ENCODE results near the gene LTBP1.
A peak's percentile ranks its signal among the peaks of the same experiment; 100 is the strongest.
"Not testable (repeated sequence)": the region's sequence is repeated elsewhere in the genome, so short reads cannot be mapped to it uniquely, and the experiment has no call there.

LTBP1 gene

GRCh38 chr2:33229646-33230045 lies 282.9 kb downstream of the LTBP1 start:
- DNase-seq (ENCODE audit: low read depth): peak; percentile 84

DNA sequence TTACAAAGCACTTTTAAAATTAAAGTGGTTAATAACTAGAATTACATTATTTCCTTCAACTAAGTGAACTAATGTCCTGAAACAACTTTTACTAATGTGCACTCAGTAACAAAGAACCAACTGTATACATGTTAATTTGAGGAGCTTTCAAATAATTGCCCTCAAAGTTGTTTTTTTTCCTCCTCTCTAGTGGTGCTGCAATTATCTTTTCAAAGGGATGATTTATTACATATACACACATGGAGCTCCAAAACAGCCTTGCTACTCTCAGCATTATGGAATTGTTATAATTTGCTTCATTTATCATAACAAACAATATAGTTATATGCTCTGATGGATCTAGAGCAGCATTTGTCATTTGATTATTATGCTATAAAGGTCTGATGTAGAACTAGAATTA lies 283.4 kb downstream of the LTBP1 start:
- no peak for DNase-seq (ENCODE audit: low read depth)

DNA sequence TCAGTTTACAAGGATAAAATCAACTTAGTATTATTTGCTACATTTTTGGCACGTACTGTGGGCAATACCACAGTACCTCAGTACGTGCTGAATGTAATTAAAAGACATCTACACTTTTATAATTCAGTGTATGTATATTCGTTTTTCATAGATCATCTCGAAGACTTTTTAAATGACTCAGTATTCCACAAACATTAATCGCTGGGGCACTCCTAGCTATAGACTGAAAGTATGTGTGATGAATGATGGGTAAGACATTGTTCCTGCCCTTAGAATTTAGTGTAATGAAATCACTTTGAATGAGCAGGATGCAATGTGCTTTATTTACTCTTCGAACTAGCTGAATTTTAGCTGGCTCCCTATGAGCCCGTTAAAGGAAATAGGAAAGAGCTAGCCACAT lies 284.1 kb downstream of the LTBP1 start:
- DNase-seq (ENCODE audit: low read depth): no peak

GRCh38 chr2:33235559-33235958 lies 288.8 kb downstream of the LTBP1 start:
- not testable (repeated sequence) for DNase-seq (ENCODE audit: low read depth)

DNA sequence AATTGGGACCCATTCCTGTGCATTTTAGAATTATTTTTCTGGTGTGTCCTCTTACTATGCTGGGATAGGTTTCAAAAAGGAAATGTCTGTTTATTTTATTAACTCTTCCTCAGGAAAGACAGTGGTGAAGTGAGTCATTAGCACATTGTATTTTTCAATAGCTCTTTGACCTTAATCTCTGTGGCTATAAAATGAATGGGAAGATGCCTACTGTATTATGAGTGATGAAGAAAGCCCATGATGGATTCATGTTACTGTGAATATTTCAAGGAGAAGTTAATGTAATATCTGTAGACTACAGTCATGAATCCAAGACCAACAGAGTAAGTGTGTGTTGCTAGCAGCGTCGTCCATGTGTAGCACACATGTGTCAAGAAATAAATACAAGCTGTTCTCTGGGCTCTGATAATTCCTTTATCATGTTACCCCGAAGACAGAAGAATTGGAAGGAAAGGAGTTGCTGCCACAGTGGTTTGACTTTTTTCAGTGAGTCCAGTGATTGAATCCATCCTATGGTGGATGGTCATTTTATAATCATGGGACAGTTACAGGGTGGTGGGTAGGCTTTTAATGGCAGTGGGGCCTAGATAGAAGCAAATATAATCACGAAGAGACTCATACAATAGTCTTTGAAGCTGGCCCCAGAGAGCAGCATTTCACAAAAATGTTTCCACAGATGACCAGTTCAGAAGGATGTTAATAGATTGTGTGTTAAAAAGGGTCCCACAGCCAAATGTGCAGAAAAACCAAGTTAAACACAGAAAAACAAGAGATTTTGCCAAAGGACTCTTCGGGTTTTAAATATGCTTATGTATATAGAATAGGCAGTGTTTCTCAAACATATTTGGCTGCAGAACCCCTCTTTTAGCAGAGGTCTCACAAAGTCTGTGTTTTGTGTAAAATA lies 290.0 kb downstream of the LTBP1 start:
- peak; percentile 74 for DNase-seq (ENCODE audit: low read depth)

DNA sequence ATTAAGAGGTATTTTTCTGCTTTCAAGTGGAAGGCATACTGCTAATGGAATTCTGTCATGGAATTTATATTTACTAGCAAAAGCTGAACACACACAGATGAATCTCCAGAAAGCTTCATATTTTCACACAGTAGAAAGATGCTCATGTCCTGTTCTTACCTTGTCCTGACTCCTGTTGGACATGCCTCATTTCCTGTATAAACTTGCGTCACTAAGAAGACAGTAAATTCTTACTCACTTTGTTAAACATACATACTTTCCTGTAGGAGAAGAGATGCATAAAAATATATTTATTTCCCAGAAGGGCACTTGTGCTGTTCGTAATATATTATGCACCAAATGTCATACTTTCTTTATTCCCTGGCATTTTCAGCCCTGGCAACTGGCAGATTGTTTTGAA lies 291.4 kb downstream of the LTBP1 start:
- peak; percentile 20 for DNase-seq (ENCODE audit: low read depth)

GRCh38 chr2:33240178-33240577 lies 293.4 kb downstream of the LTBP1 start:
- peak; percentile 27 for DNase-seq (ENCODE audit: low read depth)

DNA sequence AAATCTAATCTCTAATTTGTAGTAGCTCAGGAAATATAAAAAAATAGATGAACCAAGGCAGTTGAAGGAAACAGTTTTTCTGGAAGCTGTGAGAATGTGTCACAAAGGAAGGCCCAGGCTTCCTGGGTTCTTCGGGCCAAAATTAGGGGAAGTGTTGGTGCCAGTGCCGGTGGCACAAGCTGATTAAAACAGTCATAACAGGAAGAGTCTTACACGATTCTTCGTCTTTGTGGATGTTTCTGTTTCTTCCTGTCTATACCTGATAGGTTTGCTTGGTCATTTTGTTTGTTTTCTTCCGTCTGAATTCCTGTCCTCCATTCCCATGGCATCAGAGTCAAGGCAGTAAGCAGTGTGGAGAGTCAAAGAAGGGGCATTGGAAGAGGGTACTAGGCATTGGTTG lies 294.3 kb downstream of the LTBP1 start:
- no peak for DNase-seq (ENCODE audit: low read depth)

- peak; percentile 82 for DNase-seq (ENCODE audit: low read depth)
Measured at GRCh38 chr2:33241581-33241980, 294.8 kb downstream of the LTBP1 start.

- DNase-seq (ENCODE audit: low read depth): no peak
Measured at GRCh38 chr2:33242845-33243244, 296.1 kb downstream of the LTBP1 start.

DNA sequence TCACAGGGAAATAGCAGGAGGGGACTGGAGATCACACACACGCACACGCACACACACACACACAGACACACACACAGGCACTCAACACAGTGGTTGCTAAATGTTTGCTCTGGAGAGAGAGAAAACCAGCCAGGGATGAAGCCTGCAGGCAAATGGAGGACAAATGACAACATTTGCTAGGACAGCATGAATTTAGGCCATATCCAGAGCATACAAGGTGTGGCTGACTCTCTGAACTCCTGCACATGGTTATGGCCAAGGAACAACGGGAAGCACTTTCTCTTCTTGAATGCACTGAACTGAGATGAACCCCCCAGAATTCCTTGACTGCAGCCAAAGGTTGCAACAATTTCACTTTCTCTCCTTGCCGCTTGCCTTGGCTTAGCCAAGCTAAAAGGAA lies 299.7 kb downstream of the LTBP1 start:
- peak; percentile 30 for DNase-seq (ENCODE audit: low read depth)

- DNase-seq (ENCODE audit: low read depth): peak; percentile 59
Measured at GRCh38 chr2:33247365-33247764, 300.6 kb downstream of the LTBP1 start.

DNA sequence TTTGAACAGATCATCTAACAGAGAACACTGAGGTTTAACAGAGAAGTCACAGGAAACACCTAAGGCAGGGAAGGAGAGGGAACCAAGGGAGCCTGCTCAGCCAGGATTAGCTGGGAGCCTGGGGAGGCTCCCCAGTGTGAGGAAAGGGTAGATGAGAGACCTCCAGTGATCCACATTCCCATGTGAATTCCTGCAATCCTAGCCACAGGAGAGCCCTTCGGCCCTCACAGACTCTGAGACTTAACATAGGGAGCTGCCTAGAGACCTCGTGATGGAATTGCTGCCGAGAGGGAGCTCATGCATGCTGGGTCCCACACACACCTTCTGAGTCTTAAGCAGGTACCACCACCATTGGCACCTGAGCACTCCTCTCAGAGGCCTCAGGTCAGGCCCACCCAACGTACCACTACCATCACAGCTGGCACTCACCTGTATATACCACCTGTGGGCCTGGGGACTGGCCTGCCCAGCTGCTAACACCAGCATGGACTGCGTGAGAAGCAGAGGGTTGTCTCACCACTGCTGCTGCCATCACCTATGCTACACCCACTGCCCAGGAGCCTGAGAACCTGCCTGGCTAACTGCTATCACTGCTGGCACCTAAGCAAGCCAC lies 303.8 kb downstream of the LTBP1 start:
- DNase-seq (ENCODE audit: low read depth): no peak

- DNase-seq (ENCODE audit: low read depth): no peak
Measured at GRCh38 chr2:33256162-33256755, 309.5 kb downstream of the LTBP1 start.

DNA sequence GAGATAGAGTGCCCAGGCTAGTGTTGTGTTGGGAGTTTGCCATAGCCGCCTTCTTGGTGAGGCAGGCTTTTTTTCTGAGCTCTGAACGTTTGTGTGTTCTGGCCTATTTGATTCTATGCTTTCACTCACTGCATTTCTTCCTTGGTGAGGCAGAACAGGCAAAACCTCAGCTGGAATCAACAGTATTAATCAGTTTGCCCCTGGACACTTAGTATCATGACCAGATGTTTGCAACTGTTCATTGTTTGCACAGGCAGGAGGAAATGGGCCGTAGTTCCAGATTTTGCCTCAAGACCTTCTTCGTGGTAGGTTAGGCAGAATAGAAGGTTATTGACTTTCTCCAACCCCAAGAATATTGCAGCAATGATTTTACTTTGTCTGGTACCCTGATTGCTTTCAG lies 311.6 kb downstream of the LTBP1 start:
- no peak for DNase-seq (ENCODE audit: low read depth)

GRCh38 chr2:33262097-33262496 lies 315.3 kb downstream of the LTBP1 start:
- DNase-seq (ENCODE audit: low read depth): no peak

DNA sequence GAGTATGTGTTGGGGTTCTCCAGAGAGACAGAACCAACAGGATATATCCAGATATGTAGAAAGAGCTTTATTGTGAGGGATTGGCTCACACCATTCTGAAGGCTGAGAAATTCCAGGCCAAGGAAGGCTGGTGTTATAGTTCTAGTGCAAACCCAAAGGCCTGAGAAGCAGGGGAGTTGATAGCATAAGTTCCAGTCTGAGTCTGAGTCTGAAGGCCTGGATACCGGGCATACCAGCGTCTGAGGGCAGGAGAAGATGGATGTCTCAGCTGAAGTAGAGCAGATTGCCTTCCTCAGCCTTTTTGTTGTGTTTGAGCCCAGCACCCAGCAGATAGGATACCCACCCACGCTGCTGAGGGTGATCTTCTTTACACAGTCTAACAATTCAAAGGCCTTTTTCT lies 318.0 kb downstream of the LTBP1 start:
- DNase-seq (ENCODE audit: low read depth): no peak

DNA sequence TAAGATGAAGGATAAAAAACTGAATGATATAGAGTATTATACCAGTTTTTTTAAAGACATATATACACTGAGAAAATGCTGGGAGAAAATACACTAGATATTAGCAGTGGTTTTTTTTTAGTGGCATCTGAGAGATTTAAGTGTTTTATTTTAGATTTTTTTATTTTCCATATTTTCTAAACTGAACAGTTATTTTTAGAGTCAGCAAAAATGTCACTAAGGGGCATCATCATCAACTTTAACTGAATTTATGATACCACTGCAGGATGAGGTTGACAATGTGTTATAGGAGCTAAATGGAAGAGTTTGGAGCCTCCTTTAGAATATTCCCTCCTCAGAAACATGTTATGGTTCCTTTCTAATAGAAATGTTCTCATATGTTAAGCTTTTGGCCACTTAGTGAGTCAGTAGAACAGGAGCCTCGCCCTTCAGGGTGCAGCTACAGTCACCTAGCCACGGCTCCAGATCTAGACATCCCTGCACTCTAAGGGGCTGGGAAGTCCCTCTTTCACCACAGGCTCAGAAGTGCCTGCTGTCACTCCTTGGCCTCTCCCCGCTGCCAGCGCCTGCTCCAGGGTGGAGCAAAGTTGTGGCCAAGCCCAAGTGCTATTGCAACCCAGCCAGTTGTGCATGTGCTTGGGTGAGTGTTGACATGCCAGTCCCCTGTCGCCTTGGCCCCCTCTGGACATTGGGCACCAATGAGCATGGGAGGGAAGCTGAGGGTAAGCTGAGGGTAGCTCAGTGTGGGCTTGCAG lies 319.0 kb downstream of the LTBP1 start:
- DNase-seq (ENCODE audit: low read depth): no peak

DNA sequence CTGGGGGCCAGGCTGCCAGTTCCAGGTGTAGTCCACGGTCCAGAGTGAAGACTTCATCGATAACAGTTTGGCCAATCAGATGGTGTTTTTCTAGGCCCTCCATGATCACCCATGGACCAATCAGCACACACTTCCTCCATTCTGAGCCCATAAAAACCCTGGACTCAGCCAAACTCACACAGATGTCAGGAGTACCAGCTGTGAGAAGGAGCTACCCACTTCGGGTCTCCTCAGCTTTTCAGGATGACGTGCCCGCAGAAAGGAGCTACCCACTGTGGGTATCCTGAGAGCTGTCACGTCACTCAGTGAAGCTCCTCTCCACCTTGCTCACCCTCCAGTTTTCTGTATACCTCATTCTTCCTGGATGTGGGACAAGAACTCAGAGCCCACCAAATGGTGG lies 319.7 kb downstream of the LTBP1 start:
- no peak for DNase-seq (ENCODE audit: low read depth)

DNA sequence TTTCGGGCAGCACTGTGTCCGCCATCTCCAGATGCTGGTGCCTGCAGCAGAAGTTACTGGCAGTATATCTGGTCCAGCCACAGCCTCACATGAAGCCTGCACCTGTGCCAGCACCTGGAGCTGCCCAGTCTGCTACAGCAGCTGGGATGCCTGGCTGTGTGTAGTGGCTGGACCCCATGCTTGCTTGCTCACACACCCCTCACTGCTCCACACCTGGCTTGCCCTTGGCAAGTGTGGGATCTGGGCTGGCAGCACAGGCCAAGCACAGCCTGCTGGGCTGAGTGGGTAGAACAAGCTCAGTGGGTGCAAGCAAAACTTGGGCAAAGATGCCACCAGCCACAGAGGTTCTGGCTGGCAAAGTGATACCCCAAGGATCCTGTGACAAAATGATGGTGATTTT lies 320.3 kb downstream of the LTBP1 start:
- DNase-seq (ENCODE audit: low read depth): no peak

- peak; percentile 59 for DNase-seq (ENCODE audit: low read depth)
Measured at GRCh38 chr2:33267756-33268155, 321.0 kb downstream of the LTBP1 start.

DNA sequence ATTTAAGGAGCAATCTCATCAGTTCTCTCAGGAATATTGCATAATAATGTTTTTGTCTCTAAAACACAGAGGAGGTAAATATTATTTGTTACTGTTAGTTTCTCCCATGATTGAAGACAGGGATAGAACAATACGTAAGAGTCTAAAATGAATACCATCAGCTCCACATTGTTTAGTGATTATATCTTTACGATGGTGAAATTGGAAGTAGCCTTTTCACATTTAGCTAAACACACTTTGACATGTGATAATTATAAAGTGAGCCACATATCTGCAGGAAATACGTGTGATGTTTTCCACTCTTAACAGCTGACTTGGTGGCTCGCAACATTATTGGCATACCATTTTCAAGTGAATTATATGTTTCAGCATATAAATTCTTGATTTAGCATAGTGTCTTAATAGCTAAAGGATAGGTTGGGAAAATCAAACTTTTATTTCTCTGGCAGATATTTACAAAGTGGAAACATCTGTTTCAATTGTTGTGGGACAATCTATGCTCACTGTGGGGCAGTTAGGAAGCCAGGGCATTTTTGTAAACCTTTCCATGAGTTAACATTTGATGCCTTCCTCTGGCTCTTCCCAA lies 321.6 kb downstream of the LTBP1 start:
- DNase-seq (ENCODE audit: low read depth): peak; percentile 78
